IMR-90 (cell line): ENCODE results near the gene HYDIN. TPM values are rescaled to one million over a fixed set of nuclear protein-coding genes. Genes with fewer than 3 reads are reported as not detected.
A peak's percentile ranks its signal among the peaks of the same experiment; 100 is the strongest.

Experiments used
- ATAC-seq: fragments of 200-7000 bp; cut with Tn5 transposase; 2 replicates; pipeline ENCODE4 v1.9.1; 2020; ENCODE audit warnings: low read depth, mild to moderate bottlenecking, moderate library complexity
- BruUV-seq: library from RNA; stranded (reverse); fragments of 400-500 nt; replicated peaks from 2 replicates; lab custom pipeline; 2021; lab: Mats Ljungman, UMichigan
- CTCF ChIA-PET: fragments of 300-600 bp; formaldehyde crosslinking; extraction: SDS; loops from one replicate; lab custom pipeline; 2021; ENCODE audit warnings: antibody characterized with exemption; lab: Yijun Ruan, JAX
- POLR2A ChIA-PET: fragments of 300-600 bp; sonication (Branson Sonifier 250); formaldehyde crosslinking; loops from one replicate; lab custom pipeline; 2022; ENCODE audit warnings: antibody characterized with exemption; ENCODE audit not compliant: unreplicated experiment; lab: Charles Lee
- DNase-seq: peaks from one replicate; pipeline ENCODE4 v3.0.0; 2013
- H2AFZ ChIP-seq: replicated peaks from 2 replicates; pipeline ENCODE3; 2013; ENCODE audit warnings: low read length, mild to moderate bottlenecking; ENCODE audit not compliant: poor library complexity
- H2AK5ac ChIP-seq: 2 replicates; pipeline ENCODE4 v1.6.1; 2013; ENCODE audit warnings: low read depth, low read length, inconsistent platforms
- H2AK9ac ChIP-seq: replicated peaks from 2 replicates; pipeline ENCODE3; 2013; ENCODE audit warnings: mild to moderate bottlenecking, low read depth, low read length, moderate library complexity; ENCODE audit not compliant: poor library complexity
- H2BK120ac ChIP-seq: 2 replicates; pipeline ENCODE4 v1.6.1; 2013; ENCODE audit warnings: low read depth, low read length, inconsistent platforms
- H2BK15ac ChIP-seq: 3 replicates; pipeline ENCODE4 v1.6.1; 2013; ENCODE audit warnings: low read depth, low read length, inconsistent platforms
- H2BK20ac ChIP-seq: 2 replicates; pipeline ENCODE4 v1.6.1; 2013; ENCODE audit warnings: low read depth, mild to moderate bottlenecking, inconsistent platforms, low read length, moderate library complexity
- H2BK5ac ChIP-seq: 2 replicates; pipeline ENCODE4 v1.6.1; 2013; ENCODE audit warnings: mild to moderate bottlenecking, low read depth, low read length, inconsistent platforms; ENCODE audit not compliant: poor library complexity, severe bottlenecking
- H3K14ac ChIP-seq: replicated peaks from 2 replicates; pipeline ENCODE4 v1.6.1; 2013; ENCODE audit warnings: low read depth, low read length, inconsistent platforms
- H3K18ac ChIP-seq: 2 replicates; pipeline ENCODE4 v1.6.1; 2013; ENCODE audit warnings: low read depth, low read length, control low read depth
- H3K23ac ChIP-seq: 2 replicates; pipeline ENCODE4 v1.6.1; 2013; ENCODE audit warnings: low read depth, low read length, inconsistent platforms
- H3K27ac ChIP-seq: 2 replicates; pipeline ENCODE4 v1.5.1; 2013; ENCODE audit warnings: mild to moderate bottlenecking, control low read depth, low read length; ENCODE audit not compliant: insufficient read depth
- H3K27me3 ChIP-seq: 2 replicates; pipeline ENCODE4 v1.6.1; 2013; ENCODE audit warnings: low read length; ENCODE audit not compliant: control insufficient read depth, insufficient read depth
- H3K36me3 ChIP-seq: 2 replicates; pipeline ENCODE4 v1.6.1; 2013; ENCODE audit warnings: low read length, mixed read lengths; ENCODE audit not compliant: control insufficient read depth, insufficient read depth
- H3K4ac ChIP-seq: 2 replicates; pipeline ENCODE4 v1.6.1; 2013; ENCODE audit warnings: low read depth, low read length, inconsistent platforms
- H3K4me1 ChIP-seq: 2 replicates; pipeline ENCODE4 v1.6.1; 2013; ENCODE audit warnings: low read length, mixed read lengths; ENCODE audit not compliant: control insufficient read depth, insufficient read depth
- H3K4me2 ChIP-seq: 2 replicates; pipeline ENCODE4 v1.6.1; 2013; ENCODE audit warnings: low read depth, mild to moderate bottlenecking, control low read depth, low read length, moderate library complexity
- H3K4me3 ChIP-seq: 2 replicates; pipeline ENCODE4 v1.5.1; 2013; ENCODE audit warnings: low read depth, mild to moderate bottlenecking, control low read depth, low read length, moderate library complexity; ENCODE audit not compliant: insufficient read depth
- H3K56ac ChIP-seq: 2 replicates; pipeline ENCODE4 v1.6.1; 2013; ENCODE audit warnings: low read length, inconsistent platforms; ENCODE audit not compliant: insufficient read depth; ENCODE audit errors: extremely low read depth
- H3K79me1 ChIP-seq, 2 experiments: 2 replicates each; pipeline ENCODE4 v1.6.1; 2013; ENCODE audit warnings: low read length in 2 of 2, inconsistent platforms in 1 of 2, low read depth in 1 of 2
- H3K9ac ChIP-seq: 2 replicates; pipeline ENCODE4 v1.6.1; 2013; ENCODE audit warnings: low read depth, low read length, control low read depth
- H3K9me1 ChIP-seq: 2 replicates; pipeline ENCODE4 v1.6.1; 2013; ENCODE audit warnings: low read length, inconsistent platforms; ENCODE audit not compliant: insufficient read depth
- H3K9me3 ChIP-seq: 2 replicates; pipeline ENCODE4 v1.6.1; 2013; ENCODE audit warnings: low read length; ENCODE audit not compliant: control insufficient read depth, insufficient read depth
- H4K20me1 ChIP-seq: 2 replicates; pipeline ENCODE4 v1.6.1; 2013; ENCODE audit warnings: low read length, inconsistent platforms; ENCODE audit not compliant: insufficient read depth
- H4K5ac ChIP-seq: 2 replicates; pipeline ENCODE4 v1.6.1; 2013; ENCODE audit warnings: mild to moderate bottlenecking, low read depth, low read length, control low read depth
- H4K8ac ChIP-seq, 2 experiments: 2 replicates each; pipeline ENCODE4 v1.6.1; 2013; ENCODE audit warnings: low read depth in 2 of 2, low read length in 2 of 2, control low read depth in 1 of 2, inconsistent platforms in 1 of 2
- H4K91ac ChIP-seq: 2 replicates; pipeline ENCODE4 v1.6.1; 2013; ENCODE audit warnings: low read depth, low read length, inconsistent platforms; ENCODE audit not compliant: insufficient read depth
- BHLHE40 ChIP-seq: fragments of 150-350 bp; IDR thresholded peaks from 2 replicates; pipeline ENCODE4 v1.6.1; 2016; ENCODE audit warnings: mild to moderate bottlenecking, low read depth, low read length
- CEBPB ChIP-seq: IDR thresholded peaks from 2 replicates; pipeline ENCODE4 v1.6.1; 2012; ENCODE audit warnings: low read depth, low read length, improper control_type of control experiment
- CTCF ChIP-seq: conservative IDR thresholded peaks from 2 replicates; pipeline ENCODE4 v1.5.1; 2012; ENCODE audit warnings: mild to moderate bottlenecking, low read depth, low read length, improper control_type of control experiment
- FOS ChIP-seq: fragments of 150-350 bp; IDR thresholded peaks from 2 replicates; pipeline ENCODE4 v1.6.1; 2016; ENCODE audit warnings: low read depth, low read length
- MAFK ChIP-seq: IDR thresholded peaks from 2 replicates; pipeline ENCODE4 v1.6.1; 2012; ENCODE audit warnings: low read depth, low read length, improper control_type of control experiment
- MXI1 ChIP-seq: IDR thresholded peaks from 2 replicates; pipeline ENCODE4 v1.6.1; 2012; ENCODE audit warnings: low read depth, mild to moderate bottlenecking, low read length, moderate library complexity, borderline replicate concordance
- RCOR1 ChIP-seq: IDR thresholded peaks from 2 replicates; pipeline ENCODE4 v1.6.1; 2012; ENCODE audit warnings: mild to moderate bottlenecking, low read length, improper control_type of control experiment; ENCODE audit not compliant: insufficient replicate concordance
- RFX5 ChIP-seq: IDR thresholded peaks from 2 replicates; pipeline ENCODE4 v1.8.0; 2012; ENCODE audit warnings: low read depth, mild to moderate bottlenecking, low read length, moderate library complexity
- SMC3 ChIP-seq: fragments of 150-350 bp; IDR thresholded peaks from 2 replicates; pipeline ENCODE4 v1.6.1; 2016; ENCODE audit warnings: low read depth, mild to moderate bottlenecking, antibody characterized with exemption, low read length, moderate library complexity
- USF2 ChIP-seq: fragments of 150-350 bp; IDR thresholded peaks from 2 replicates; pipeline ENCODE4 v1.6.1; 2017; ENCODE audit warnings: mild to moderate bottlenecking, antibody characterized with exemption, low read length, low read depth
- dilution Hi-C: fragments of 300-500 bp; cut with HindIII; formaldehyde crosslinking; loops from one replicate; pipeline ENCODE4 v1.14.3; 2018; ENCODE audit warnings: low sequenced_read_pairs; ENCODE audit not compliant: unreplicated experiment
- in situ Hi-C: fragments of 300-500 bp; cut with MboI; formaldehyde crosslinking; loops from 3 replicates; pipeline ENCODE4 v1.14.3; 2019; ENCODE audit warnings: low sequenced_read_pairs, inconsistent platforms, mixed read lengths
- intact Hi-C: fragments of 100-400 bp; cut with micrococcal nuclease; formaldehyde crosslinking; loops from 2 replicates; pipeline ENCODE4 v1.10.0; 2022
- polyA plus RNA-seq, 3 experiments: library from polyadenylated mRNA; depleted of rRNA; stranded (reverse); fragments of >200 nt; gene quantifications; 2 replicates each; pipeline ENCODE4 v1.2.3, GENCODE V29; 2012; ENCODE audit warnings: low replicate concordance in 1 of 3
- total RNA-seq: library from RNA; depleted of rRNA; stranded (reverse); fragments of >200 nt; gene quantifications from 2 replicates; pipeline ENCODE4 v1.2.3, GENCODE V29; 2012
- TF ChIP-seq, protein P1 (sequence below): fragments of 150-350 bp; IDR thresholded peaks from 2 replicates; pipeline ENCODE4 v1.6.1; 2016; ENCODE audit warnings: low read depth, mild to moderate bottlenecking, low read length, moderate library complexity, borderline replicate concordance

The HYDIN gene
- total and polyA plus RNA-seq, 2 of the 4 experiments (the other 2 are of a cell fraction) = 0.18 to 0.27 TPM

GRCh38 chr16:70804153-70804733 is 426.3 kb downstream of the HYDIN start (continued):
- TF ChIP-seq FOS (peak; percentile 64; the same call in 1 of the 2 replicates), RCOR1 (no peak)

GRCh38 chr16:70803319-70803718 is 427.2 kb downstream of the HYDIN start:
- ChIA-PET CTCF (no interaction called here), POLR2A (no interaction called here)
- no TSS peak for BruUV-seq
- intact Hi-C loops (loop anchor here (5.0 kb wide), 1 partner anchor 554 kb away; the partner anchor contains the start of gene CALB2), in situ Hi-C loops (no loop called here), dilution Hi-C loops (no loop called here)
- Histone ChIP-seq H4K8ac (0 out of 4 replicates have a peak overlapping the region, but pooled peaks of 1 of the 2 experiments have one; percentile 92), H3K18ac (peak overlapping the region; percentile 98; the same call in 1 of the 2 replicates), H3K23ac (no peak overlapping the region), H3K14ac (no peak overlapping the region), H4K91ac (no peak overlapping the region), H2BK15ac (no peak overlapping the region; the same call in 2 of the 3 replicates), H4K20me1 (no peaks in the 10 kb centered on the region), H2BK20ac (peak overlapping the region; percentile 97; the same call in 1 of the 2 replicates), H3K27me3 (no peaks in the 10 kb centered on the region), H2AFZ (no peak overlapping the region), H3K79me1 (peaks cover 13 to 26% of the 10 kb centered on the region in 2 experiments), H3K4me3 (no peak overlapping the region), H3K27ac (no peak overlapping the region), H2AK5ac (peak overlapping the region; percentile 96; the same call in 1 of the 2 replicates), H2AK9ac (no peak overlapping the region), H3K9me1 (peaks cover 10% of the 10 kb centered on the region), H3K9ac (no peak overlapping the region), H4K5ac (peak overlapping the region; percentile 92; the same call in 1 of the 2 replicates), H3K4me1 (peaks cover 11% of the 10 kb centered on the region), H3K4me2 (no peak overlapping the region), H3K4ac (peak overlapping the region; percentile 97; the same call in 1 of the 2 replicates), H2BK120ac (no peak overlapping the region), H2BK5ac (peak overlapping the region; percentile 99), H3K36me3 (no peaks in the 10 kb centered on the region), H3K56ac (no peak overlapping the region), H3K9me3 (peaks cover 5% of the 10 kb centered on the region; the same call in 1 of the 2 replicates)
- no peak for ATAC-seq
- TF ChIP-seq RFX5 (no peak), CTCF (no peak), MXI1 (no peak), BHLHE40 (no peak), RCOR1 (no peak), SMC3 (no peak), CEBPB (no peak), MAFK (no peak), USF2 (no peak)
- TF ChIP-seq, protein P1, sequence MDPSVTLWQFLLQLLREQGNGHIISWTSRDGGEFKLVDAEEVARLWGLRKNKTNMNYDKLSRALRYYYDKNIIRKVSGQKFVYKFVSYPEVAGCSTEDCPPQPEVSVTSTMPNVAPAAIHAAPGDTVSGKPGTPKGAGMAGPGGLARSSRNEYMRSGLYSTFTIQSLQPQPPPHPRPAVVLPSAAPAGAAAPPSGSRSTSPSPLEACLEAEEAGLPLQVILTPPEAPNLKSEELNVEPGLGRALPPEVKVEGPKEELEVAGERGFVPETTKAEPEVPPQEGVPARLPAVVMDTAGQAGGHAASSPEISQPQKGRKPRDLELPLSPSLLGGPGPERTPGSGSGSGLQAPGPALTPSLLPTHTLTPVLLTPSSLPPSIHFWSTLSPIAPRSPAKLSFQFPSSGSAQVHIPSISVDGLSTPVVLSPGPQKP = no peak
- peak; percentile 14 for DNase-seq
